NK-92 (cell line): ENCODE data around the gene P2RX1.

Experiments
- DNase-seq: peaks from one replicate; lab custom pipeline; 2025; ENCODE audit not compliant: unreplicated experiment; lab: John Stamatoyannopoulos, UW

P2RX1 gene

DNA sequence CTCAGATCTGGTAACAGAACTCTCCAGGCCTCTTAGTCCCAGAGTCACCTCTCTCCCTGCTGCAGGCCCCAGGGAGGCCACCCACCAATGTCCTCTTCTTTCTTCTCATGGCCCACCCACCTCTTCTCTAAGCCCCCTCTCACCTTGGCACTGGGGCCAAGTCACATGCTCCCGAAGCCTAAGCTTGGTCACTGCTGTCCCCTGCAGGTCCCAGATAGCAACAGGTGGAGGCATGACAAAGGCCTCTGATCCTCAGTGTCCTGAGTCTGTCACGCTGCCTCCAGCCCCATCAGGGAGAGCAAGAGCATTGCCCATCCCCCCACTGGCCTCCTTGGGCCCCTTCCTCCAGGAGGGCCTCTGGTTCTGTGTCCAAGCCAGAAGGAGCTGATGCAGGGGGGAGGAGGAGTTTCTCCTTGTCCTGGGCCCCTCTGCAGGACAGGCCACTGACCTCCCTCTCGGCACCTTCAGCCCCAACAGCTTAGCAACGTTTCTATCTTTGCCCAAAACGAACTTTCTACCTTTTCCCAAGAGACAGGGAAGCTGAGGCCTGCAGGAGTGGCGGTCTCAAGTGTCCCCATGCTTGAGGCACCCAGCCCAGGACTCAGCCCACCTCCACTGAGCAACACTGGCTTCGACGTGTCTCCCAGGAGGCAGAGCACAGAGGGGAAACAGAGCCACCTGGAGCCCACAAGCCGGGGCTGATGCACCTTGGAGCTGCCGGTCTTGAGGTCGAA, 8.6 kb downstream of the P2RX1 start:
- DNase-seq = no peak

- DNase-seq = no peak
Measured at GRCh38 chr17:3906881-3907280, 9.4 kb downstream of the P2RX1 start.

DNA sequence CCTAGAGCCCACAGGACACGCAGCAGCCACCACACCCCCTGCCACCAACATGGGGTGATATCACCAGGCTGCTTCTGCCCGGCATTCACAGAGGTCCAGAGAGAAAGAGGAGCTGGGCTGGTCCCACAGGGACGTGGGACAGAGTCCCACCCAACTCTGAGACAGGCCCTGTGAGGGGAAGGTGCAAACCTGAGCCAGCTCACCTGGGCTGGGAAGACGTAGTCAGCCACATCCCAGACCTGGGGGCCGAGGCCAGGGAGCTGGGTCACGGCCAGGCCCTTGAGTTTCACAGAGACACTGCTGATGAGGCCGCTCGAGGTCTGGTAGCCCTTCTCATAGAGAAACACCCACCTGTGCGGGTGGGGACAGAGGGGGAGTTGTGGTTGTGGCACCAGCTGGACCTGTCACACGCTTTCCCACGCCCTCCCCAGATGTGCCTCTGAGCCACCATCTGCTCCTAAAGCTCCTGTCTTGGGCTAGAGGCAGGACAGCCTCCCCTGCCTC, 11.2 kb downstream of the P2RX1 start:
- no peak for DNase-seq

DNA sequence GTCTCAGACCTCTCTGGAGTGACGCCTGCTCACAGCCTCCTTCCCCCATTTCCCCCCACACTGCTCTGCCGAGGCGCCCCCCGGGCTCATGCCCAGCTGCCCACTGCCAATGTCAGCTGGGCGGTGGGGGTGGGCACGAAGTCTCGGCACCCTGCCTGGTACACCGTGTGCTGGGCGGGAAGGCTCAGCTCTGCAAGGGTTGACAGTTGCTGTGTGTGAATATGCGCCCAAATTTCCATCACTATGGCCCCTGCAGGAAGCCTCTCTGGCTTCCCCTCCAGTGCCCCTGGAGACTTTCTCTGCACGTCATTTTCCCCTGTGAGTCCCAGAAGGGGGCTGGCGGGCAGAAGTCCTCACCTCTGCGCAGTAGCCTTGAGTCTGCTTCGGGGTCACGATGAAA, 11.8 kb downstream of the P2RX1 start:
- no peak for DNase-seq

DNA sequence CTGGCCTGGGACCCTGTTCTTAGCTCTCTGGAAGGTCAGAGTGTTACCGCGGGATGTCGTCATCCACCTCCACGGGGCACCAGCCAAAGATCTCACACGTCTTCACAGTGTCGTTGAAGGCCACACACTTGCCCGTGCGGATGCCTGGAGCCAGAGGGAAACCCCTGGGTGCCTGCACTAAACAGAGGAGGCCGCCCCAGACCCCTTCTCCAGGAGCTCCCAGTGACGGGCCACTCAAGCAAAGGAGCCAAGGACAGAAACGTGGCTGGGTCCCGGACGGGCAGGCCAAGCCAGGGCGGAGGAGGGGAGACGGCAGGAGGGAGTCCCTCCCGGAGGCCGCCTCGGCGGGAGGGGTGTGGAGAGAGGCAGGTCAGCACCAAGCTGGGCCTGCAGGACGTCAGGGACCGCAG, 12.4 kb downstream of the P2RX1 start:
- DNase-seq = no peak

DNA sequence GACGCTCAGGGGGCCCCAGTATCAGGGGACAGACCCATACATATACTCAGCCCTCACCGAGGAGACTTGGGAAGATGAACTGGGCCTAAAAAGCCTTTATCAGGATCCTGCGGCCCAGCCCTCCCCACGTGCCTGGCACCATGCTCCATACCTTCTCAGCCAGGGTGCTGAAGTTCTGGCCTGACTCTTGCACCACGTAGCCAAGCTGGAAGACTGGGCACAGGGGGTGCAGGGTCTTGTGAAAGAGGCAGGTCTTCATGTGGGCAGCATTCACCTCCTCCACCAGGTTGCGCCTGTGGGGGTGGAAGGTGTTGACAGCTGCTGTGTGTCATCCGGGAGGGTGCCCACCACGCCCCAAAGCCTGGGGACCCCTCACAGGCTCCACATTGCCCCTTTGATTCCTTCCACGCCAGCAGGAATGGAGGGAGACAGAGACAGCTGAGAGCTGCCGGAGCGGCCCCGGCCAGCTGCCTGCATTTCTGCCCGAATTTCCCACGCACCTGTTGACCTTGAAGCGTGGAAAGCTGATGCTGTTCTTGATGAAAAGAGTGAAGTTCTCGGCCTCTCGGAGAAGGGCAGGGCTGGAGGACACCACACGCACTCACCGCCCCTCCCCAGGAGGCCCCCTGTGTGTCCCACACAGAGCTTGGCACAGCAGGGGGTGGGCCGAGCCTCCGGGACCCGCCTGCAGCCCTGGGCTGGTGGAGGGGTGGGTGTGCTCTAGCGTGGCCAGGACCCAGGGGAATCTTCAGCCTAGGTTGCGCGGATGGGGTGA, 13.0 kb downstream of the P2RX1 start:
- DNase-seq = no peak

DNA sequence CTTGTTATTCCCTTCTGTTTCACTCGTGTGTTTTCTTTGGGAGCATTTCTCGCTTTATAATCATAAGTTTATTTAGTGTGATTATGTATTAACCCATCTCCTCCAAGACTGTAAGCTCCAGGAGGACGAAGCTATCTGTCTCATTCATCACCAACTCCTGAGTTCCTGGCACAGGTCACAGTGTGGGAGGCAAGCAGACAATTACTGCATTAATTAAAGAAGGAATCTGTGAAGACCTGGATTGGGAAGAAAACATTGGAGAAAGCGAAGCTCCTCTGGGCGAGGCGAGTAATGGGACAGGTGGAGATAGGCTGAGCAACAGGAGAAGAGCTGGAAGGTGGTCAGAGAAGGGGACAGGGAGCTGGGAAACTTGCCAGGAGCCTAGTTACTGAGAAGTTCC, 15.6 kb downstream of the P2RX1 start:
- no peak for DNase-seq

DNA sequence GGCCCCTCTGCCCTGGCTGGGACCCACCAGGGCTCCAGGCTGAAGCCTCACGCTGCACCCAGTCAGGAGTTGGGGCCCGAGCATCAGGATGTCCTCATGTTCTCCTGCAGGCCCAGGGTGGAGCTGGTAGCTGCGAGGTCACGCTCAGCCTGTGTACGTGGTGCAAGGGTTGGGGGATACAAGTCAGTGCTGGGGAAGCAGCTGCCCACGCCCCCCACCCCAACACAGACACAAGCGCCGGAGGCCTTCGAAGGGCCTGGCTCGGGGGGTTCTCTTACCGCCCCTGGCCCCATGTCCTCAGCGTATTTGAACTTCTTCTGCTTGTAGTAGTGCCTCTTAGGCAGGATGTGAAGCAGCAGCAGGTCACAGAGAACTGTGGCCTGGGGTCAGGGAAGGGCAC, 18.5 kb downstream of the P2RX1 start:
- DNase-seq = no peak

- DNase-seq = no peak
Measured at GRCh38 chr17:3896968-3897235, 19.4 kb downstream of the P2RX1 start.

DNA sequence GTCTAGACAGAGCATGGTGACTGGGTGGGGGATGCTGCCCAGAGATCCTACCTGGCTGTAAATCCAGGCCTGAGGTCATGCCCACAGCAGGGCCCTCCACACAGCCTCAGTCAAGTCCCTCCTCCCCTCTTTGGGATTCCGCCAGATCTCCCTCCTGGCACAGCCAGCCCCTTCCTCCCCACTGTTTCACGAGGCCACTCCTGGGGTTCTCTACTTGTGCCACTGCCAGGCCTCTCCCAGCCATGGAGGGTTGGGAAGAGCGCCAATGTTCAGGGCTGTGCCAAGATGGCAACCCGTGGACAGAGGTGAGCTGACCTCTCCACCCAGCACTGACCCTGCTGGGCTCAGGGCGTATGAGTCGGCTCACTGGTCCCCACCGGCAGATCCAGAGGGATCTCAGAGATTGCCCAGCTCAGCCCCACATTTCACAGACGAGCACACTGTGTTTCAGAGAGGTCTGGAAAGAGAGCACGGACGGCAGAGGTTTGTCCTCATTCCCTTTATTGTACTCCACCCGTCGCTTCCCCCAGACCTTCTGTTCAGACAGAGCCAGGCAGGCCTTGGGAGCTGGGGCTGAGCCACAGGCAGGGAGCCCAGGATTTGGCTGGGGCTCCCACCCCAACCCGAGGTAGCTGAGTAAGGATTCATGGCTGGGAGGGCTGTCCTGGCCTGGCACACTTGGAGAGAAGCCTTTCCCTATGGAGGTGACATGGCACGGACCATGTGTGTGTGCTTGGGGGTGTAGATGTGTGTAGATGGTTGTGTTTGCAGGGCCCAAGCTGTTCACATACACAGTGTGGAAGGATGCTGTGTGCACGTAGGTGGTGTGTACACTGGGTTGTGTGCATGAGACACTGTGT, 19.9 kb downstream of the P2RX1 start:
- no peak for DNase-seq

DNA sequence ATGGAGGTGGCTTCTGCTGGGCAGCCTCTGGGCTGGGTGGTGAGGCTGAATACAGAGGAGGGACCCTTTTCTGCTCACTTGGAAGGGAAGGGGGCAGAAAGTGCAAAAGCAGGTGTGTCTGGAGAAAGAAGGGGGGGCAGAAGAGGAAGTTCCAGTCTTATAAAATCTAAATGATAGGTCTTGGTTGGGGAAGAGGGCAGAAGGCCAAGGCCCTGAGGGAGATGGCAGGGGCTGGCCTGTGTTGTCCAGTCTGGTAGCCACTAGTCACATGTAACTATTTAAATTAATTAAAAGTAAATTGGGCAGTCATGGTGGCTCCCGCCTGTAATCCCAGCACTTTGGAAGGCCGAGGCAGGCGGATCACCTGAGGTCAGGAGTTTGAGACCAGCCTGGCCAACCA, 20.9 kb downstream of the P2RX1 start:
- no peak for DNase-seq

DNA sequence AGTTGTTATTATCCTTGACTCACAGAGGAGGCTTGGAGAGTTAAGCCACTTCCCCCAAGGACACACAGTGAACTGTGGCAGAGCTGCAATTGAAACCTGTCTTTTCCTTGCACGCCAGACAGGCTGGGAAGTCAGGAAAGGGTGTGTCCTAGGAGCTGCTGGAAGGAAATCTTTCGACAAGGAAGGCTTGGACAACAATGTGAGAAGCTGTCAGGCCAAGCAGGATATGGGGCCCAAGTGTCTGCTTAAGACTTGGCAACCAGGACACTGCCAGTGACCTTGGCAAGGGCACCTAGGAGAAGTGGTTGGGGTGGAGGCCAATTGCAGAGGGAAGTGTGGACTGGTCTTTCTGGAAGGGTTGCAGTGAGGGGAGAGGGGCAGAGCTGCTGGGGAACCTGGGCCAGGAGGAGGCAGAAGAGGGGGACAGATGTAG, 21.3 kb downstream of the P2RX1 start:
- no peak for DNase-seq

DNA sequence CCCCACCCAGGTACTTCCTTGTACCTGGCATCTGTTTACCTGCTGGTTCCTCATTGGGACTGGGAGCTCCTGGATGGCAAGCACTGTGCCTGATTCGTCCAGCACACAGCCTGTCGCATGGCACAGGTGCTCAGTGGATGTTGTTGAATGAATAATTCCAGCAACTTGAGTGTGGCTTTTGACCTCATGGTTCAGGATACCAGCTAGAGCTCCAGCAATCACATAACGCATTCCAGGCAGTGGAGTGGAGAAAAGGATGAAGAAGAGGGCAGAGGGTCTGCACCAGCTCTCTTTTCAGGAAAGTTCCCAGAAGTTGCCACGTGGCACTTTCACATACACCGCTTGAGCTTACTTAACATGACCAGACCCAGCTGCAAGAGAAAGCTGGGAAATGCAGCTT, 22.1 kb downstream of the P2RX1 start:
- no peak for DNase-seq

DNA sequence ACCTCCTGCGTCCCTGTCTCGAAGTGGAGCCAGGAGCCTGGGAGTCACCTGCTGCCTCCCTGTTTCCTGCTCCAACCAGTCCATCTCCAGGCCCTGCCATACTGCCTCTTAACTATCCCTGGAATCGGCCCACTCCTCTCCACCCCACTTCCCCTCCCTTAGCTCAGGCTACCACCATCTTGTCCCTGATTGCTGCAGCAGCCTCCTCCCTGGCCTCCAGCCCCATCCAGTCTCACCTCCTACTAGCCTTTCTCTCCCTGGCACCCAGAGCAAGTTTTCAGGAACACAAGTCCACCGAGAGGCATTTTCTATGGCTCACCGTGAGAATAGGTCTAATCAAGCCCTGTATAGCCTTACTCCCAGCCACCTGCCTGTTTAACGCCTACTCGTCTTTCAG, 22.5 kb downstream of the P2RX1 start:
- DNase-seq = no peak

- DNase-seq = no peak
Measured at GRCh38 chr17:3893003-3893719, 23.1 kb downstream of the P2RX1 start, which contains the start of gene CAMKK1. CAMKK1 (minus strand) TSS chr17:3893053; CDS start chr17:3885687, 7,366 bp downstream.

DNA sequence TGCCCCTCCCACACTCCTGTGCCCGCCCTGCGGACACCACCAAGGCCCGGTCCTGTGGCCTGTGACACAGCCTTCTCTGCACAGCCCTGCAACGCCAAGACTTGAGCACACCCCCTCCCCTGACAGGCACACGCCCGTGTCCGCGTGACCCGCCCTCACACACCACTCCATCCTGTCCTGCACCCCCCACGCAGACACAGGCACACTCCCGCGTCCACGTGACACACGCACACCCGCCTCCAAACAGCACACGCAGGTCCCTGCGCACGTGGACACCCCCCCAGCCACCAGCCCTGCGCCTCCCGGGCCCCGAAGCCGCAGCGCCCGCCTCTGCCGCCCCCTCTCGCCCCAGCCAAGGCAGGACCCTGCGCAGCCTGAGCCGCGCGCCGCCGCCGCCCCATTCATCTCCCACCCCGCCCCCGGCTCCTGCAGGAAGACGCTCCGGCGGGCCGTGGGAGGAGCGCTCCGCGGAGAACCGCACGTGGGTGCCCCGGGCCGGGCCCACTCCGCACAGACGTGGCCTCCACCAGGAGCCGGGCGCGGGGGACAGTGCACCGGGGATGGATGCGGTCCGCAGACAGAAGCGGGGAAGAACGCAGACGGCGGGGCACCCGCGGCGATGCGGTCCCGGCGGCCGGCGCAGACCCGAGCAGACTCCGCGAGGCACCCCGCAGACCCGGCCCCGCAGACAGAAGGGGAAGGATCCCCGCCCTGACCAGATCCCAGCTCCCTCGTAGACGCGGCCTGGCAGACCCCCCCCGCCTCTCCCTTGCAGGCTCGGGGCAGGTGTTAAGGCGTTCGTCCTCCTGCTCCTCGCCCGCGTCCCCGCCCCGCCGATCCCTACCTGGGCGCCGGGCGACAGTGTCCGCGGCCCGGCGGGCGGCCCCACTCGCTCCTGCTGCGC, 23.9 kb downstream of the P2RX1 start:
- DNase-seq = peak; percentile 22

DNA sequence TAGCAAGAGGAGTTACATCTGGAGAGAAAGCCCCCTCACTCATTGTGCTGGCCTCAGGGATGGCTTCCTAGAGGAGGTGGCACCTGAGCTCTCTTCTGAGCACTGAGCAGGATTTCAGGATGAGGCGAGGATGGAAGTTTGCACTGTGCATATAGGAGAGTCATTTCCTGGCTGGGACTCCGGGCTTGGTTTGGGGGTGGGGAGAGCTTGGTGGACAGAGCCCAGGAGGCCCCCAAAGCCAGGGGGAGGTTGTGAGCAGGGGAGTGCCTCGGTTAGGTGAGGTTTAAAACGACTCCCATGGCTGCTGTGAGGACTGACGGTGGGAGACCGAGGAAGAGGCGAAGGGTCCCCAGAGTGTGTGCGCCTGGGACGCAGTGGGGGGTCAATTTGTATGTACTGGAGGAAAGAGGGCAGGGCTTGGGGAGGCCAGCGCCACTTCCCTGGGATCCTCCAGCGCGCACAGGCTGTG, 24.6 kb downstream of the P2RX1 start:
- no peak for DNase-seq

GRCh38 chr17:3890878-3891219, 25.4 kb downstream of the P2RX1 start:
- no peak for DNase-seq

GRCh38 chr17:3890082-3890877, 26.0 kb downstream of the P2RX1 start:
- no peak for DNase-seq
